B cell (primary cell): ENCODE data around the gene IFNGR1. TPM values are rescaled to one million over a fixed set of nuclear protein-coding genes. Genes with fewer than 3 reads are reported as not detected.

Source experiments
- ATAC-seq: fragments of 200-7000 bp; cut with Tn5 transposase; one replicate; pipeline ENCODE4 v1.10.0; 2021; ENCODE audit warnings: low read depth, mild to moderate bottlenecking, moderate number of reproducible peaks, moderate library complexity
- CTCF ChIA-PET: fragments of 350-600 bp; sonication (Branson Sonifier 250); formaldehyde crosslinking; loops from one replicate; lab custom pipeline; 2021; ENCODE audit warnings: antibody characterized with exemption, inconsistent platforms; lab: Charles Lee
- POLR2A ChIA-PET: fragments of 350-600 bp; sonication (Branson Sonifier 250); formaldehyde crosslinking; loops from one replicate; lab custom pipeline; 2021; ENCODE audit warnings: antibody characterized with exemption; lab: Charles Lee
- DNase-seq: peaks from one replicate; pipeline ENCODE4 v3.0.0; 2013
- H2AFZ ChIP-seq: 2 replicates; pipeline ENCODE4 v1.6.1; 2012; ENCODE audit warnings: mild to moderate bottlenecking, low read depth, low read length; ENCODE audit not compliant: insufficient read depth, poor library complexity, severe bottlenecking
- H3K27ac ChIP-seq, 2 donors: 1 replicate in 1 of 2; 2 replicates in 1 of 2; pipeline ENCODE4 v1.5.1; 2012 to 2013; ENCODE audit warnings: low read length in 2 of 2, mild to moderate bottlenecking in 2 of 2, moderate library complexity in 1 of 2
- H3K27me3 ChIP-seq, 4 experiments: fragments of 200-600 bp in 1 of 4; sonication (generic) in 1 of 4; replicated peaks in 1 of 4; 1 replicate in 2 of 4; 2 replicates in 2 of 4; pipeline versions ENCODE4 v1.6.1 to v1.7.0; 2013 to 2016; ENCODE audit warnings: low read length in 3 of 4, mild to moderate bottlenecking in 2 of 4, mixed read lengths in 1 of 4, moderate library complexity in 1 of 4; ENCODE audit not compliant: insufficient read depth in 4 of 4, control insufficient read depth in 3 of 4; ENCODE audit errors: control extremely low read depth in 1 of 4
- H3K36me3 ChIP-seq, 2 experiments: replicated peaks in 1 of 2; 1 replicate in 1 of 2; 2 replicates in 1 of 2; pipeline versions ENCODE4 v1.6.1 to v1.7.1; 2013; ENCODE audit warnings: low read length in 1 of 2; ENCODE audit not compliant: insufficient read depth in 2 of 2, control insufficient read depth in 1 of 2; ENCODE audit errors: control extremely low read depth in 1 of 2, extremely low read depth in 1 of 2
- H3K4me1 ChIP-seq, 2 donors: fragments of 200-600 bp in 1 of 2; sonication (generic) in 1 of 2; 1 replicate in 1 of 2; 2 replicates in 1 of 2; pipeline versions ENCODE4 v1.5.1 to v1.6.1; 2013 to 2017; ENCODE audit warnings: low read length in 2 of 2; ENCODE audit not compliant: control insufficient read depth in 2 of 2, insufficient read depth in 2 of 2
- H3K4me2 ChIP-seq: replicated peaks from 2 replicates; pipeline ENCODE3; 2012; ENCODE audit warnings: mild to moderate bottlenecking, low read depth, low read length; ENCODE audit not compliant: poor library complexity, severe bottlenecking
- H3K4me3 ChIP-seq, 5 experiments: fragments of 200-600 bp in 1 of 5; sonication (generic) in 1 of 5; 1 replicate in 3 of 5; 2 replicates in 2 of 5; pipeline versions ENCODE4 v1.5.1 to v1.7.0; 2011 to 2016; ENCODE audit warnings: low read length in 4 of 5, mild to moderate bottlenecking in 4 of 5, low read depth in 2 of 5, control low read depth in 1 of 5, moderate library complexity in 1 of 5; ENCODE audit not compliant: insufficient read depth in 1 of 5; ENCODE audit errors: control extremely low read depth in 1 of 5, extremely low read depth in 1 of 5
- H3K79me2 ChIP-seq: fragments of 200-600 bp; sonication (generic); one replicate; pipeline ENCODE4 v1.6.0; 2016; ENCODE audit warnings: low read length; ENCODE audit not compliant: control insufficient read depth, insufficient read depth
- H3K9ac ChIP-seq: fragments of 200-600 bp; sonication (generic); 2 replicates; pipeline ENCODE4 v1.6.1; 2017; ENCODE audit warnings: mild to moderate bottlenecking, low read length, moderate library complexity
- H3K9me3 ChIP-seq, 3 donors: one replicate each; pipeline versions ENCODE4 v1.6.1 to v1.7.1; 2013; ENCODE audit warnings: low read length in 2 of 3; ENCODE audit not compliant: control insufficient read depth in 2 of 3, insufficient read depth in 1 of 3; ENCODE audit errors: control extremely low read depth in 1 of 3
- H4K20me1 ChIP-seq: 2 replicates; pipeline ENCODE4 v1.6.0; 2012; ENCODE audit warnings: mild to moderate bottlenecking, low read length; ENCODE audit not compliant: insufficient read depth, control insufficient read depth, poor library complexity, severe bottlenecking
- H3K27ac Mint-ChIP-seq: one replicate; pipeline ENCODE4 v1.8.0; 2021; ENCODE audit warnings: mixed read lengths
- H3K27me3 Mint-ChIP-seq: one replicate; pipeline ENCODE4 v1.8.0; 2021; ENCODE audit warnings: mixed read lengths
- H3K4me1 Mint-ChIP-seq: one replicate; pipeline ENCODE4 v1.8.0; 2021; ENCODE audit warnings: mixed read lengths
- H3K4me3 Mint-ChIP-seq: one replicate; pipeline ENCODE4 v1.8.0; 2021; ENCODE audit warnings: mixed read lengths
- H3K9me3 Mint-ChIP-seq: one replicate; pipeline ENCODE4 v1.8.0; 2022; ENCODE audit warnings: mixed read lengths; ENCODE audit not compliant: insufficient read depth
- CTCF ChIP-seq: fragments of 200-600 bp; IDR thresholded peaks from one replicate; pipeline ENCODE4 v1.8.0; 2022; ENCODE audit warnings: antibody characterized with exemption, mild to moderate bottlenecking
- EZH2 ChIP-seq: IDR thresholded peaks from 2 replicates; pipeline ENCODE4 v1.6.1; 2012; ENCODE audit warnings: borderline replicate concordance, low read depth, mild to moderate bottlenecking, moderate library complexity, low read length; ENCODE audit not compliant: insufficient read depth, poor library complexity, severe bottlenecking
- WGBS: methylation state at CpG from one replicate; pipeline ENCODE4 v1.1.5; 2013; ENCODE audit warnings: missing lambda C conversion rate; ENCODE audit not compliant: insufficient coverage; 5-methylcytosine and 5-hydroxymethylcytosine counted together
- intact Hi-C: fragments of 100-400 bp; cut with micrococcal nuclease; formaldehyde crosslinking; loops from one replicate; pipeline ENCODE4 v1.10.0; 2022
- polyA plus RNA-seq: library from polyadenylated mRNA; depleted of rRNA; stranded (reverse); fragments of >200 nt; gene quantifications from 2 replicates; pipeline ENCODE4 v1.2.3, GENCODE V29; 2012
- total RNA-seq, 2 donors: library from RNA; stranded (reverse); fragments of 120-200 nt in 1 of 2; gene quantifications; 1 replicate in 1 of 2; 2 replicates in 1 of 2; pipeline versions ENCODE4 v1.2.3 to v1.2.4, GENCODE V29; 2013 to 2022

Gene IFNGR1
- total and polyA plus RNA-seq, 2 donors (not counting 1 experiment from before 2014, with no cell fraction given): 24.5 to 48.2 TPM

- DNase-seq (no peak), ATAC-seq (no peak)
- Histone ChIP-seq H3K4me2 (no peak overlapping the region), H2AFZ (no peak overlapping the region), H3K4me3 (no peak overlapping the region), H3K27me3 (no peaks in the 10 kb centered on the region), H4K20me1 (no peaks in the 10 kb centered on the region), H3K4me1 (peaks cover 8 to 25% of the 10 kb centered on the region in 2 donors), H3K9ac (no peak overlapping the region), H3K9me3 (no peaks in the 10 kb centered on the region), H3K27ac (no peak overlapping the region), H3K79me2 (no peaks in the 10 kb centered on the region), H3K36me3 (no peaks in the 10 kb centered on the region)
- Mint-ChIP-seq H3K27ac (no peak overlapping the region), H3K4me1 (peaks cover 24% of the 10 kb centered on the region), H3K9me3 (no peaks in the 10 kb centered on the region), H3K4me3 (no peak overlapping the region), H3K27me3 (no peaks in the 10 kb centered on the region)
- TF ChIP-seq EZH2: no peak
- TF ChIP-seq CTCF: no peak
- intact Hi-C loops: no loop called here
- CTCF ChIA-PET: no interaction called here
- POLR2A ChIA-PET: no interaction called here
- no CpG with 5 or more reads among the region's 4 CpGs for WGBS
Observed at GRCh38 chr6:137266309-137266586, 47.1 kb upstream of the IFNGR1 start.

- H3K36me3 ChIP-seq: no peaks in the 10 kb centered on the region
- no peak overlapping the region for H2AFZ ChIP-seq
- WGBS: 98% methylated on average over 4 of the region's 7 CpGs
- TF ChIP-seq CTCF: no peak
- TF ChIP-seq EZH2: no peak
- no peaks in the 10 kb centered on the region for H4K20me1 ChIP-seq
- Mint-ChIP-seq H3K27ac (no peak overlapping the region), H3K9me3 (no peaks in the 10 kb centered on the region), H3K4me1 (peaks cover 26% of the 10 kb centered on the region), H3K4me3 (no peak overlapping the region), H3K27me3 (no peaks in the 10 kb centered on the region)
- POLR2A ChIA-PET: interaction anchor here (0.6 kb wide), 1 partner anchor 42 kb away, joined by 8 read pairs; no protein-coding TSS in a partner anchor
- intact Hi-C loops: no loop called here
- H3K27ac ChIP-seq: no peak overlapping the region
- H3K4me1 ChIP-seq: peaks cover 13 to 27% of the 10 kb centered on the region in 2 donors
- H3K9ac ChIP-seq: no peak overlapping the region
- ATAC-seq (no peak), DNase-seq (no peak)
- H3K9me3 ChIP-seq: no peaks in the 10 kb centered on the region
- no peaks in the 10 kb centered on the region for H3K27me3 ChIP-seq
- CTCF ChIA-PET: no interaction called here
- H3K4me2 ChIP-seq: no peak overlapping the region
- no peak overlapping the region for H3K4me3 ChIP-seq
- no peaks in the 10 kb centered on the region for H3K79me2 ChIP-seq
Observed at GRCh38 chr6:137265561-137266308, 46.5 kb upstream of the IFNGR1 start.
